ENCODE data around the gene GNG7.
A peak's percentile ranks its signal among the peaks of the same experiment; 100 is the strongest.
"Not testable (repeated sequence)": the region's sequence is repeated elsewhere in the genome, so short reads cannot be mapped to it uniquely, and the experiment has no call there.

The GNG7 gene

DNA sequence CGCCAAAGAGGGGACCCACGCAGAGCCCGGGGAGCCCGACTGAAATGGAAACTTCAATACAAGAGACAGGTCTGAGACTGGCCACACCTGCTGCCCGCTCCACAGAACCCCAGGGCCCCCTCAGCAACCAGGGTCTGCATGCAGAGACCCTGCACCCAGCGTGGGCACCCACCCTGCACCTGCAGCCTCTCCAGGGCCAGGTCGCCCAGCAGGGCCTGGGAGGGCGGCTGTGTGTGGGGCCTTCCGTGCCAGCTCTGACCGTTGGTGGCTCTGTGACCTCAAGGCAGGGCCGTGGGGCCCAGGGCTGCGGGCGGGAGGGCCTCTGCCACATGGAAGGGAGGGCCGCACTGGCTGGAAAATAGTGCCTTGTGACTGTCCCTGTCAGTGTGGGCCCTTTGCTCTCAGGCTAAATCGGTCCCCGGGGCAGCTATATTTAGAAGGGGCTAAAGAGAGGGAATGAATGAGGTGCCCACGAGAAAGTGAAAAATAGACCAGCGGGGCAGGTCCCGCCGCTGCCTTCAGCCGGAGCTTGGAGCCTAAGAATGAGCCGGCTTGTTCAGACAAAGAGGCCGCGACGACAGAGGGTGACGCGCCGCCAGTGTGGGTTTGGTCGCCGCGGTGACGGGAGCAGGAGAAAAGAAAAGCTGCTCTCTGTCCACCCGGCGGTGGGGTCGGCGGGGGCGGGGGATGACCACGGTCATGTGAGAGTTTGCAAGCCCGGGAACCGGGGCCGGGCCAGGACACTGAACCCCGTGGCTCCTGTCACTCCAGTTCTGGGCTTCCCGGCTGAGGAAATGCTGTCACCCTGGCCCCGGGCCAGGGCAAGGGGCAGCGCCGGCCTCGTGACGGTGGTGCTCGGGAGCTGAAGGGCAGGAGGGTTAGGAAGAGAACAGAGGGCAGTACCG lies 156.1 kb downstream of the GNG7 start:
- Histone ChIP-seq H4K12ac (ENCODE audit: low read depth, low read length) (peak overlapping the region; percentile 55), H4K91ac (ENCODE audit: low read depth, low read length) (peak overlapping the region; percentile 86), H3K4me3 (ENCODE audit: low read depth, low read length) (peak overlapping the region; percentile 1), H2BK12ac (ENCODE audit: low read length) (peak overlapping the region; percentile 92), H3K27me3 (ENCODE audit: insufficient read depth, low read length) (no peaks in the 10 kb centered on the region), H3K18ac (ENCODE audit: low read length) (peak overlapping the region; percentile 55), H3K4me2 (ENCODE audit: low read length) (no peak overlapping the region), H2AK5ac (ENCODE audit: low read length) (peak overlapping the region; percentile 86), H4K8ac (ENCODE audit: low read depth, low read length) (peak overlapping the region; percentile 63), H3K27ac (ENCODE audit: low read depth, low read length) (peak overlapping the region; percentile 12), H2BK5ac (ENCODE audit: low read depth, low read length, poor library complexity) (peak overlapping the region; percentile 62), H2AFZ (ENCODE audit: insufficient read depth, low read length, poor library complexity) (peak overlapping the region; percentile 3), H3K79me1 (ENCODE audit: low read length) (peaks cover 52% of the 10 kb centered on the region), H3K9ac (ENCODE audit: low read length) (no peak overlapping the region), H2BK120ac (ENCODE audit: insufficient read depth, low read length, poor library complexity) (peak overlapping the region; percentile 65), H3K36me3 (ENCODE audit: control insufficient read depth in 1 of 2, insufficient read depth in 2 of 2, low read length in 2 of 2) (no peaks in the 10 kb centered on the region), H3K79me2 (ENCODE audit: control insufficient read depth, insufficient read depth, low read length, poor library complexity) (peaks cover 16% of the 10 kb centered on the region), H3K9me3 (ENCODE audit: insufficient read depth, low read depth, low read length) (peaks cover 3% of the 10 kb centered on the region), H3K23ac (ENCODE audit: low read length) (no peak overlapping the region), H3K4me1 (ENCODE audit: control insufficient read depth in 1 of 2, insufficient read depth in 2 of 2, low read length in 2 of 2) (peaks cover 36 to 43% of the 10 kb centered on the region in 2 experiments), H3K4ac (ENCODE audit: low read depth, low read length) (peak overlapping the region; percentile 53), H3K14ac (ENCODE audit: low read length) (peak overlapping the region; percentile 61)
- DNase-seq = peak; percentile 43 to 69
- no CpG with 5 or more reads among the region's 50 CpGs for WGBS (ENCODE audit: extremely low coverage, insufficient coverage, insufficient read length)

DNA sequence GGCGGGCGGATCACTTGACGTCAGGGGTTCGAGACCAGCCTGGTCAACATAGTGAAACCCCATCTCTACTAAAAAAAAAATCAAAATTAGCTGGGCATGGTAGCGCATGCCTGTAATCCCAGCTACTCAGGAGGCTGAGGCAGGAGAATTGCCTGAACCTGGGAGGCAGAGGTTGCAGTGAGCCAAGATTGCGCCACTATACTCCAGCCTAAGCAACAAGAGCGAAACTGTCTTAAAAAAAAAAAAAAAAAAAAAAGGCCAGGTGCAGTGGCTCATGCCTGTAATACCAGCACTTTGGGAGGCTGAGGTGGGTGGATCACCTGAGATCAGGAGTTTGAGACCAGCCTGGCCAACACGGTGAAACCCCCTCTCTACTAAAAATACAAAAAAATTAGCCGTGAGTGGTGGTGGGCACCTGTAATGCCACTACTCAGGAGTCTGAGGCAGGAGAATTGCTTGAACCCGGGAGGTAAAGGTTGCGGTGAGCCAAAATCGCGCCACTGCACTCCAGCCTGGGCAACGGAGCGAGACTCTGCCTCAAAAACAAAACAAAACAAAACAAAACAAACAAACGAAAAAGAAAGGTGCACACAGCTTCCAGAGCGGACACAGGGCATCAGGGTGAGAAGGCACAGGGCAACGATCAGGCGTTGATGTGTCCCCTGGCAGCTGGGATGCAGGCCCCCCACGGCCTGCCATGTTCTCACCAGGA lies 156.9 kb downstream of the GNG7 start:
- H3K79me1 ChIP-seq (ENCODE audit: low read length) = peaks cover 55% of the 10 kb centered on the region
- peak overlapping the region; percentile 96 for H2BK12ac ChIP-seq (ENCODE audit: low read length)
- not testable (repeated sequence) for H3K9me3 ChIP-seq (ENCODE audit: insufficient read depth, low read depth, low read length); H3K23ac ChIP-seq (ENCODE audit: low read length); H3K9ac ChIP-seq (ENCODE audit: low read length); H3K36me3 ChIP-seq (ENCODE audit: control insufficient read depth in 1 of 2, insufficient read depth in 2 of 2, low read length in 2 of 2); H3K4me3 ChIP-seq (ENCODE audit: low read depth, low read length); H2AFZ ChIP-seq (ENCODE audit: insufficient read depth, low read length, poor library complexity); H3K27me3 ChIP-seq (ENCODE audit: insufficient read depth, low read length); H3K4me2 ChIP-seq (ENCODE audit: low read length)
- H2AK5ac ChIP-seq (ENCODE audit: low read length) = peak overlapping the region; percentile 97
- H3K14ac ChIP-seq (ENCODE audit: low read length) = peak overlapping the region; percentile 91
- peaks cover 37 to 41% of the 10 kb centered on the region in 2 experiments for H3K4me1 ChIP-seq (ENCODE audit: control insufficient read depth in 1 of 2, insufficient read depth in 2 of 2, low read length in 2 of 2)
- peak overlapping the region; percentile 63 for H4K8ac ChIP-seq (ENCODE audit: low read depth, low read length)
- H2BK120ac ChIP-seq (ENCODE audit: insufficient read depth, low read length, poor library complexity) = peak overlapping the region; percentile 84
- peak overlapping the region; percentile 55 for H4K12ac ChIP-seq (ENCODE audit: low read depth, low read length)
- H3K27ac ChIP-seq (ENCODE audit: low read depth, low read length) = peak overlapping the region; percentile 92
- peak overlapping the region; percentile 89 for H3K18ac ChIP-seq (ENCODE audit: low read length)
- peak in 1 of 2 donors; percentile 42 for DNase-seq
- peak overlapping the region; percentile 88 for H4K91ac ChIP-seq (ENCODE audit: low read depth, low read length)
- H3K4ac ChIP-seq (ENCODE audit: low read depth, low read length) = peak overlapping the region; percentile 61
- peaks cover 16% of the 10 kb centered on the region for H3K79me2 ChIP-seq (ENCODE audit: control insufficient read depth, insufficient read depth, low read length, poor library complexity)
- peak overlapping the region; percentile 88 for H2BK5ac ChIP-seq (ENCODE audit: low read depth, low read length, poor library complexity)
- no CpG with 5 or more reads among the region's 20 CpGs for WGBS (ENCODE audit: extremely low coverage, insufficient coverage, insufficient read length)

DNA sequence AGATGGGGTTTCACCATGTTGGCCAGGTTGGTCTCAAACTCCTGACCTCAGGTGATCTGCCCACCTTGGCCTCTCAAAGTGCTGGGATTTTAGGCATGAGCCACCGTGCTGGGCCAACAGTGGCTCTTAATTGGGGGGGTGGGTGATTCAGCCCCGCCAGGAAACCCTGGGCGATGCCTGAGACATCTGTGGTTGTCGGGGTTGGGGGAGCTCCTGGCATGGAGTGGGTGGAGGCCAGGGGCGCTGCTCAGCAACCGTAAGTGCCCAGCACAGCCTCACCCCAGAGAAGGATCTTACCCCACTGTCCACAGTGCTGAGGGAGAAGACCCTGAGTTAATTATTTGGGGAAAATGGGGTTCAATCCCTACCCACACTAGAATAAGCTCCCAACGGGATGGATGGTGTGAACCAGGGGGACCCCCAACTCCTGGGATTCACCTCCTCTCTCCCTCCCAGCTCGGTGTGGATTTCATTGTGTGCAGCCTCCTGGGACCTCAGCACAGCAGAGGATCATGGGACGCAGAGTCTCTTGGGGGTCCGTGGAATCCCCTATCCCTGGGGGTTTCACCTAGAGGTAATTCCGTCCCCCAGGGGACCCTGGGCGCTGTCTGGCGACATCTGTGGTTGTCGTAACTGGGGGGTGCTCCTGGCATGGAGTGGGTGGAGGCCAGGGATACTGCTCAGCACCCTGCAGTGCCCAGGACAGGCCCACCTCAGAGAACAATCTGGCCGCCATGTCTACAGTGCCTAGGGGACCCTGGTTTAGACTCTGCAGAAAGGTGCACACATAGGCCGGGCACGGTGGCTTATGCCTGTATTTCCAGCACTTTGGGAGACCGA lies 157.7 kb downstream of the GNG7 start:
- Histone ChIP-seq H3K4me2 (ENCODE audit: low read length) (no peak overlapping the region), H4K91ac (ENCODE audit: low read depth, low read length) (peak overlapping the region; percentile 88), H2BK5ac (ENCODE audit: low read depth, low read length, poor library complexity) (peak overlapping the region; percentile 88), H2BK120ac (ENCODE audit: insufficient read depth, low read length, poor library complexity) (peak overlapping the region; percentile 84), H3K9ac (ENCODE audit: low read length) (no peak overlapping the region), H3K79me2 (ENCODE audit: control insufficient read depth, insufficient read depth, low read length, poor library complexity) (peaks cover 20% of the 10 kb centered on the region), H3K14ac (ENCODE audit: low read length) (peak overlapping the region; percentile 91), H3K4me3 (ENCODE audit: low read depth, low read length) (no peak overlapping the region), H3K79me1 (ENCODE audit: low read length) (peaks cover 59% of the 10 kb centered on the region), H3K27me3 (ENCODE audit: insufficient read depth, low read length) (no peaks in the 10 kb centered on the region), H3K27ac (ENCODE audit: low read depth, low read length) (peak overlapping the region; percentile 92), H4K12ac (ENCODE audit: low read depth, low read length) (no peak overlapping the region), H2AK5ac (ENCODE audit: low read length) (peak overlapping the region; percentile 97), H2AFZ (ENCODE audit: insufficient read depth, low read length, poor library complexity) (peak overlapping the region; percentile 52), H3K36me3 (ENCODE audit: control insufficient read depth in 1 of 2, insufficient read depth in 2 of 2, low read length in 2 of 2) (no peaks in the 10 kb centered on the region), H3K4me1 (ENCODE audit: control insufficient read depth in 1 of 2, insufficient read depth in 2 of 2, low read length in 2 of 2) (peaks cover 42 to 47% of the 10 kb centered on the region in 2 experiments), H3K9me3 (ENCODE audit: insufficient read depth, low read depth, low read length) (peaks cover 3% of the 10 kb centered on the region), H3K23ac (ENCODE audit: low read length) (no peak overlapping the region), H4K8ac (ENCODE audit: low read depth, low read length) (peak overlapping the region; percentile 72), H3K4ac (ENCODE audit: low read depth, low read length) (peak overlapping the region; percentile 61), H2BK12ac (ENCODE audit: low read length) (peak overlapping the region; percentile 96), H3K18ac (ENCODE audit: low read length) (peak overlapping the region; percentile 89)
- no peak for DNase-seq
- no CpG with 5 or more reads among the region's 18 CpGs for WGBS (ENCODE audit: extremely low coverage, insufficient coverage, insufficient read length)
